ENCODE results near the gene HSPB9.

Gene HSPB9

GRCh38 chr17:42101513-42102292, 20.9 kb upstream of the HSPB9 start:
- peak; percentile 59 for DNase-seq (ENCODE audit: low spot score)

- no peak for DNase-seq (ENCODE audit: low spot score)
These were observed 19.2 kb upstream of the HSPB9 start for GRCh38 chr17:42103221-42103954.

GRCh38 chr17:42104264-42104663, 18.3 kb upstream of the HSPB9 start:
- no peak for DNase-seq (ENCODE audit: low spot score)

- DNase-seq (ENCODE audit: low spot score) = no peak
These were observed 16.6 kb upstream of the HSPB9 start for GRCh38 chr17:42106009-42106408.

DNA sequence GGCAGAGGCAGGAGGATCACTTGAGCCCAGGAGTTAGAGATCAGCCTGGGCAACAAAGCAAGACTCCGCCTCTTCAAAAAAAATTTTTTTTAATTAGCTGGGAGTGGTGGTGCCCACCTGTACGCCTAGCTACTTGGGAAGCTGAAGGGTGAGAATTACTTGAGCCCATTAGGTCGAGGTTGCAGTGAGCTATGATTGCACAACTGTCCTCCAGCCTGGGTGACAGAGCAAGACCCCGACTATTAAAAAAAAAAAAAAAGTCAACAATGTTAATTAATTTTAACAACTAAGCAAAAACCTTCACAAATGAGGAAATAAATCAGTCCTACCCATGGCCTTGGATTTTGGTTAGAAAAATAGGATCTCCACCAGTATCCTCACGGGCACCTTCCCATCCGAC, 15.5 kb upstream of the HSPB9 start:
- no peak for DNase-seq (ENCODE audit: low spot score)

GRCh38 chr17:42107597-42108576, 14.7 kb upstream of the HSPB9 start:
- DNase-seq (ENCODE audit: low spot score) = peak; percentile 86

GRCh38 chr17:42109086-42109485, 13.5 kb upstream of the HSPB9 start:
- DNase-seq (ENCODE audit: low spot score) = no peak

DNA sequence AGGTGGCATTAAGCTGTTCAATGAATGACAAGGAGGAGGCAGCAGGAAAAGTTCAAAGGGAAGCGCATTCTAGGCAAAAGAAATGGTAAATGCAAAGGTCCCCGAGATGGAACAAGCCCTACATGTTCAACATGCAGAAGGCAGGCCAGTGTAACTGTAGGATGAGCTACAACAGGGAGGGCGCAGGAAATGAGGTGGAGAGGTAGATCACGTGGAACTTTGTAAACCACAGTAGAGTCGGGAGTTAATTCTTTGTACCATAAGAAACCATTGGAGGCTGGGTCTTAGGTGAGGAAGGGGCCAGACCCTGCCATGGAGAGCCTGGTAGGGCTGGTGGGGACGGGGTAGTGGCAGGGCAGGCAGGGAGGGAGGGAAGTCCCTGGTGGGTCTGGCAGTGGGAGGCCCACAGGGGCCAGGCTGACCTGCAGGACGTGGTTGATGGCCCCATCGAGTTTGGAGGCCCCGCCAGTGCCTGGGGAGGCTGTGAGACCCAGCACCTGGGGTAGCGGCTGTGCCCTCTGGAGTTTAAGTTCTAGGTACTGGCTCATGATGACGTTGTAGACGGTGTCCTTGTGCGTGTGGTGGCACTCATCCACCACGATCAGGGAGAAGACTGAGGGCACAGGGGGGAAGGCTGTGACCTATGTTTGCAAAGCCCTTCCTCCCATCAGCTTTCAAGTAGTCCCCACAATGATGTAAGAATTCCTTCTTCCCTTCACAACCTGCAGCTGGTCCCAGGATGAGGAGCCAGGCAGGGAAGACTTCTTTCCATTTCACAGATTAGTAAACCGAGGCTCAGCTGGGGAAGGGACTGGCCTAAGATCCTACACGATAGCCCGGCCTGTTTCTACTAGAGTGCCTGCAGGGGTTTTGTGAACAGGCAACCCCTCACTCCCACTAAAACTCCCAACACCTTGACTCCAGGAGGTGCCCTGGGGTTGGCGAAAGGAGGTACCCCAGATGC, 12.0 kb upstream of the HSPB9 start:
- no peak for DNase-seq (ENCODE audit: low spot score)

GRCh38 chr17:42111265-42111636, 11.4 kb upstream of the HSPB9 start:
- DNase-seq (ENCODE audit: low spot score) = no peak

- peak; percentile 24 for DNase-seq (ENCODE audit: low spot score)
These were observed 10.6 kb upstream of the HSPB9 start for GRCh38 chr17:42111871-42112551.

DNA sequence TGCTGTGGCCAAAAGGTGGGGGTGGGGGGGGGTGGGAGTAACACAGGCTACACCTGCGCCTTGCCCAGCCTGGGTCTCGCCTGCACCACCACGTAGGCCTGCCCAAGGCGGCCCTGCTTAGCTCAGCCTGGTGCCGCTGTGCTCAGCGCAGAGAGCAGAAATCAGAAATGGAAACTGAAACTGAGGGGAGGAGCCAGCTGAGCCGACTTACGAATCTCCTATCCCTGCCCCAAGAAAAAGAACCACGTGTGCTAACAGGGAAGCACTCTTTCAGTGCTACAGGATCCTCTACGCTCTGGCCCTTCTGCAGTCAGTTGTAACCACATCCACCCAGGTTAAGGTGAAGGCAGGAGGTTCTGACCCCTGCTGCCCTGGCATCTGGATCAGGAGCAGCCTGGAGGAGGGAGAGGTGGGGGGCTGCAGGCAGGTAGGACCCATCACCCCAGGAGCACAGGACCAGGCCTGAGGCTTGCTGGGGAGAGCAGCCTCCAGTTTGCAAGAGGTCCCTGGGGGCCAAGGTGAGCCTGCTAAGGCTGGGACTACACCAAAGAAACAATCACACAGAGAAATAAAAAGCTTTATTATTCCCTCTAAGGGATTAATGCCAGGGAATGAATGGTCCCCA, 9.9 kb upstream of the HSPB9 start, which contains the start of gene DHX58:
TSS of gene DHX58 (minus strand) at position 163 of the 625 bp plus-strand sequence. CDS start 822 bp downstream, outside the sequence.
- peak; percentile 85 for DNase-seq (ENCODE audit: low spot score)

DNA sequence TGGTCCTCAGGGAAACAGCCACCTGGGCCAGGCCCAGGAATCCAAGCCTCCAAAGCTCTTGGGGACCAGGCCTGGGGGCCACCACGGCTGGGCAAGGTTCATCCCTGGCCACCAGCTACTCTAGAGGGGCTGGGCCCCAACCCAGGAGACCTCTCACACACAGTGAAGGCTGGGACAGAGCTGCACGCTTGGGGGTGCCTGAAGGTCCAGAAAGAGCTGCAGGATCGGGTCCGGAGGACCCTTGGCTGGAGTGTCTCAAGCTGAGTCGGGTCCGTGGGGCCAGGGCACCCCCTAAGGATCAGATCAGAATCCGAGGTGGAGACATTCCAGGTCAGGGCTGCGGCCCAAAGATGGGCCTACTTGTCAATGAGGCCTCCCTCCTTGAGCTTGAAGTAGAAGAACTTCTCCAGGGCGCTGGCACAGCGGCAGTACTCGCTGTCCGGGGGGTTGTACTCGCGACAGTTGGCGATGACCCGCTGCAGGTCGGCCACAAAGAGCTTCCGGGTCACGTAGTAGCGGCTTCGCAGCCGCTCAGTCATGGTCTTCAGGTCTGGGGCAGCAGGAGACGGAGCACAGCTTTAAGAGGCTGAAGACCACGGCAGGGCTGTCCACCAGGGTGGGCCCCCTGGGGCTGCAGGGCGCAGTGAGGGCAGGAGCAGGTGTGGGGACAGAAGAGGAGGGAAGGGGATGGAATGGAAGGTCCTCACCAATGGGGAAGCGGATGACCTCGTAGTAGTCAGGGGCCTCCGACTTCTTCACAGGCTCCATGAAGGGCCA, 9.1 kb upstream of the HSPB9 start:
- no peak for DNase-seq (ENCODE audit: low spot score)

DNA sequence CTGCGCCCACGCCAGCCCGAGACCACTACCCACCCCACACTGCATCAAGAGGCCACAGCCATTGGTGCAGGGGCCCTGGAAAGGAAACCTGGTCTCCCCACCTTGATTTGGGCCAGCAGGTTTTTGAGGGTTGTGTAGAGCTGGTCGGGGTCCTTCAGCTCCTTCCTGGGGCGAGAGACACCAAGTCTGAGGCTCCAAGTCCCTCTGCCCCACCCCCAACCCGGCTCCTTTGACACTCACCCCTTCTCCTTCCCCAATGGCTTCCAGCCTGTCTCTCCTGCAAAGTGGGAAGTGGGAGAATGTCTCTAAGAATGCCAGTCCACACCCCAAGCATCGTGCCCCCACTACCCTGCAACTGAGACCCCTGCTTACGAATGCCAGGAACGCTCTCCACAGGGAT, 8.5 kb upstream of the HSPB9 start:
- no peak for DNase-seq (ENCODE audit: low spot score)

- peak; percentile 88 for DNase-seq (ENCODE audit: low spot score)
These were observed 5.8 kb upstream of the HSPB9 start for GRCh38 chr17:42116705-42117396.

GRCh38 chr17:42117397-42118125, 5.0 kb upstream of the HSPB9 start:
- DNase-seq (ENCODE audit: low spot score) = no peak

DNA sequence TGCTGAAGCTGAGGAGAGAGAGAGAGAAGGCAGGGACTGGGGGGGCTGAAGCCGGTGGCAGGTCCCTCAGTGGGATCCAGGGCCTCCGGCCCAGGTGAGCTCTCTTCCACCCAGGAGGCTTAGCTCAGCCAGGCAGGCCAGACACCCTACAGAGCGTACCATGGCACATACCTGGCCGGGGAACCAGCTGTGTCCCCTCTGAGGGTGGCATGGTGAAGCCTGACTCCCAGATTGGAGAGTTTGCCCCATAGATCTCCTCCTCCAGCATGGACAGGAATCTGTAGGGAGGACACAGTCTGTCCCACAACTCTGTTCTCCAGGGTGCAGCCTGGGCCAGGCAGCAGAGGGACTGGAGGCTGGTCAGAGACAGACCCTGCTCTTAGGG, 4.5 kb upstream of the HSPB9 start:
- no peak for DNase-seq (ENCODE audit: low spot score)

DNA sequence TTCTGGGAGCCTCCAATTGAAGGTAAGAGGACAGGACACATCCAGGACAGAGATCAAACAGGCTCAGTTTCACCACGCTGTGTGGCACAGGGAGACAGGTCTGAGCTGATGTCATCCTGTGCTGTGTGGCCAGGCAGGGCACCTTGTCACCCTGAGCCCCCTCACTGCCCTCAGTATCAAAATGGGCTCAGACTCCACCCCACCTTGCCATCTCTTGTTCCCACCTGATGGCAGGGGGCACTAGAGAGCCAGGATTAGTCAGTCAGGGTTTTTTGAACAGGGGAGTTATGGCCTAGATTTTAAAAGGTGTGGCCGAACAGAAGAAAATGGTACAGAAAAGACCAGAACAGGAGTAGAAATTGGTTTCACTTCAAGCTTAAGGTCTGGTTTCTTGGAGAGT, 4.1 kb upstream of the HSPB9 start:
- DNase-seq (ENCODE audit: low spot score) = peak; percentile 50

- no peak for DNase-seq (ENCODE audit: low spot score)
These were observed 3.3 kb upstream of the HSPB9 start for GRCh38 chr17:42119301-42119700.
